SK-N-SH treated with all-trans-retinoic acid at 6 μM for 48 hours (cell line): ENCODE results near the gene AHRR.

Experiments used
- ARNTL ChIP-seq: fragments of 450-650 bp; formaldehyde crosslinking; IDR thresholded peaks from 2 replicates; pipeline ENCODE4 v1.5.0; 2020; ENCODE audit warnings: low read depth, mild to moderate bottlenecking, moderate library complexity, borderline replicate concordance
- BACH2 ChIP-seq: fragments of 250-450 bp; sonication (Bioruptor Pico); IDR thresholded peaks from 2 replicates; pipeline ENCODE4 v1.9.0; 2021; ENCODE audit warnings: mild to moderate bottlenecking, borderline replicate concordance
- CSDC2 ChIP-seq: fragments of 250-450 bp; sonication (Bioruptor Pico); IDR thresholded peaks from 2 replicates; pipeline ENCODE4 v1.5.0; 2020; ENCODE audit warnings: mild to moderate bottlenecking, moderate library complexity
- ESRRG ChIP-seq: fragments of 250-450 bp; sonication (Bioruptor Pico); IDR thresholded peaks from 2 replicates; pipeline ENCODE4 v1.6.1; 2021; ENCODE audit warnings: mild to moderate bottlenecking
- ISL1 ChIP-seq: fragments of 250-450 bp; sonication (Bioruptor Pico); IDR thresholded peaks from 2 replicates; pipeline ENCODE4 v2.1.2; 2022; ENCODE audit warnings: mild to moderate bottlenecking, moderate library complexity
- PPARA ChIP-seq: fragments of 250-450 bp; sonication (Bioruptor Pico); IDR thresholded peaks from 2 replicates; pipeline ENCODE4 v1.5.0; 2020; ENCODE audit warnings: mild to moderate bottlenecking, borderline replicate concordance
- SNAI2 ChIP-seq: fragments of 250-450 bp; sonication (Bioruptor Pico); IDR thresholded peaks from 2 replicates; pipeline ENCODE4 v1.5.0; 2020; ENCODE audit warnings: mild to moderate bottlenecking, moderate library complexity
- TCF4 ChIP-seq: fragments of 250-450 bp; sonication (Bioruptor Pico); IDR thresholded peaks from 2 replicates; pipeline ENCODE4 v1.8.0; 2021; ENCODE audit warnings: mild to moderate bottlenecking, moderate library complexity, borderline replicate concordance
- ZFP3 ChIP-seq: fragments of 250-450 bp; sonication (Bioruptor Pico); IDR thresholded peaks from 2 replicates; pipeline ENCODE4 v1.5.0; 2020; ENCODE audit warnings: mild to moderate bottlenecking, moderate library complexity
- TF ChIP-seq, protein P1 (sequence below): fragments of 250-450 bp; sonication (Bioruptor Pico); IDR thresholded peaks from 2 replicates; pipeline ENCODE4 v1.5.1; 2020; ENCODE audit warnings: low read depth, mild to moderate bottlenecking, moderate library complexity
- TF ChIP-seq, protein P2 (sequence below): fragments of 250-450 bp; sonication (Bioruptor Pico); IDR thresholded peaks from 2 replicates; pipeline ENCODE4 v1.8.0; 2020; ENCODE audit warnings: mild to moderate bottlenecking, moderate library complexity, borderline replicate concordance

DNA sequence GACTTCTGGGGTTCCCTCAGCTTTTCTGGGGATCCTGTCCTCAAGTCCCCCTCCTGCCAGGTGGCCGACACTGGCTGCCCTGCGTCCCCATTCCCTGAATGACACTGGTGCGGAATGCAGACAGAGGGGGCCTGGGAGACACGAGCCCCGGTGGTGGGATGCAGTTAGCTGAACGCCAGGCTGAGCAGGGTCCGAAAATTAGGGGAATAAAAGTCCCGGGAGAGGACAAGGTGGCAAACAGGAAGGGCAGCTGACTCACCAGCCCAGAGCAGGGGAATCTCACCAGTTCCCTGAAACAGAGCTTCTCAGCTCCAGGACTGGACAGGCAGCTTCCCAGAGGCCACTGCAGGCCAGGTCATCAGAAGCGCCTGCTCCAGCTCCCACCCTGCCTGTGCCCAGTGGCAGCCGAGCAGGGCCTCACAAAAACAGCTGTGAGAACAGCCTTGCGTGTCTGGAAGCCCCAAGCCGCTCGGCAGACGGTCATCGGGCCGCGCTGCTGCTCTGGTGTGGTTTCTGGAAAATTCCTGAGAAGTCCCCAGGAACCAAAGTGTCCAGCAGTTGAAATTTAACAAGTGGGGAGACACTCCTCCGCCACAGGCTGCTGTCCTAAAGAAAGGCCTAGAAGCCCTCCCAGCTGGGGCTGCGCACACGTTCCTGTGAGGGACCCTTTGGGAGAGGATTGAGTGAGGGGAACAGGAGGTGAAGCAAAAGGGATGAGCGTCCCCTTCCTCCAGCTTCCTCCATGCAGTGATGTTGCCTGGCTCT is 73.8 kb downstream of the AHRR start:
- TF ChIP-seq BACH2 (no peak), ISL1 (CRISPR knock-in tag) (no peak), ZFP3 (no peak), CSDC2 (no peak), TCF4 (no peak), SNAI2 (no peak), ARNTL (no peak), PPARA (no peak), ESRRG (CRISPR knock-in tag) (no peak)
- TF ChIP-seq, protein P1, sequence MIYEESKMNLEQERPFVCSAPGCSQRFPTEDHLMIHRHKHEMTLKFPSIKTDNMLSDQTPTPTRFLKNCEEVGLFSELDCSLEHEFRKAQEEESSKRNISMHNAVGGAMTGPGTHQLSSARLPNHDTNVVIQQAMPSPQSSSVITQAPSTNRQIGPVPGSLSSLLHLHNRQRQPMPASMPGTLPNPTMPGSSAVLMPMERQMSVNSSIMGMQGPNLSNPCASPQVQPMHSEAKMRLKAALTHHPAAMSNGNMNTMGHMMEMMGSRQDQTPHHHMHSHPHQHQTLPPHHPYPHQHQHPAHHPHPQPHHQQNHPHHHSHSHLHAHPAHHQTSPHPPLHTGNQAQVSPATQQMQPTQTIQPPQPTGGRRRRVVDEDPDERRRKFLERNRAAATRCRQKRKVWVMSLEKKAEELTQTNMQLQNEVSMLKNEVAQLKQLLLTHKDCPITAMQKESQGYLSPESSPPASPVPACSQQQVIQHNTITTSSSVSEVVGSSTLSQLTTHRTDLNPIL (CRISPR knock-in tag) = no peak
- TF ChIP-seq, protein P2, sequence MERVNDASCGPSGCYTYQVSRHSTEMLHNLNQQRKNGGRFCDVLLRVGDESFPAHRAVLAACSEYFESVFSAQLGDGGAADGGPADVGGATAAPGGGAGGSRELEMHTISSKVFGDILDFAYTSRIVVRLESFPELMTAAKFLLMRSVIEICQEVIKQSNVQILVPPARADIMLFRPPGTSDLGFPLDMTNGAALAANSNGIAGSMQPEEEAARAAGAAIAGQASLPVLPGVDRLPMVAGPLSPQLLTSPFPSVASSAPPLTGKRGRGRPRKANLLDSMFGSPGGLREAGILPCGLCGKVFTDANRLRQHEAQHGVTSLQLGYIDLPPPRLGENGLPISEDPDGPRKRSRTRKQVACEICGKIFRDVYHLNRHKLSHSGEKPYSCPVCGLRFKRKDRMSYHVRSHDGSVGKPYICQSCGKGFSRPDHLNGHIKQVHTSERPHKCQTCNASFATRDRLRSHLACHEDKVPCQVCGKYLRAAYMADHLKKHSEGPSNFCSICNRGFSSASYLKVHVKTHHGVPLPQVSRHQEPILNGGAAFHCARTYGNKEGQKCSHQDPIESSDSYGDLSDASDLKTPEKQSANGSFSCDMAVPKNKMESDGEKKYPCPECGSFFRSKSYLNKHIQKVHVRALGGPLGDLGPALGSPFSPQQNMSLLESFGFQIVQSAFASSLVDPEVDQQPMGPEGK (CRISPR knock-in tag) = no peak
